SK-N-SH treated with all-trans-retinoic acid at 6 μM for 48 hours (cell line): ENCODE measurements around the gene GALNT4.

ENCODE experiments used
- ATAC-seq: fragments of 200-7000 bp; cut with Tn5 transposase; 3 replicates; pipeline ENCODE4 v1.9.1; 2020; ENCODE audit warnings: mild to moderate bottlenecking, moderate library complexity
- ARNTL ChIP-seq: fragments of 450-650 bp; formaldehyde crosslinking; IDR thresholded peaks from 2 replicates; pipeline ENCODE4 v1.5.0; 2020; ENCODE audit warnings: low read depth, mild to moderate bottlenecking, moderate library complexity, borderline replicate concordance
- BACH2 ChIP-seq: fragments of 250-450 bp; sonication (Bioruptor Pico); IDR thresholded peaks from 2 replicates; pipeline ENCODE4 v1.9.0; 2021; ENCODE audit warnings: mild to moderate bottlenecking, borderline replicate concordance
- CREB5 ChIP-seq: fragments of 250-450 bp; sonication (Bioruptor Pico); IDR thresholded peaks from 2 replicates; pipeline ENCODE4 v1.5.1; 2020; ENCODE audit warnings: low read depth, mild to moderate bottlenecking, moderate library complexity
- CSDC2 ChIP-seq: fragments of 250-450 bp; sonication (Bioruptor Pico); IDR thresholded peaks from 2 replicates; pipeline ENCODE4 v1.5.0; 2020; ENCODE audit warnings: mild to moderate bottlenecking, moderate library complexity
- CSRNP3 ChIP-seq: fragments of 250-450 bp; sonication (Bioruptor Pico); IDR thresholded peaks from 2 replicates; pipeline ENCODE4 v1.5.1; 2021; ENCODE audit warnings: mild to moderate bottlenecking, moderate library complexity
- ESRRG ChIP-seq: fragments of 250-450 bp; sonication (Bioruptor Pico); IDR thresholded peaks from 2 replicates; pipeline ENCODE4 v1.6.1; 2021; ENCODE audit warnings: mild to moderate bottlenecking
- ISL1 ChIP-seq: fragments of 250-450 bp; sonication (Bioruptor Pico); IDR thresholded peaks from 2 replicates; pipeline ENCODE4 v2.1.2; 2022; ENCODE audit warnings: mild to moderate bottlenecking, moderate library complexity
- OSR1 ChIP-seq: fragments of 250-450 bp; sonication (Bioruptor Pico); IDR thresholded peaks from 2 replicates; pipeline ENCODE4 v1.8.0; 2022; ENCODE audit warnings: moderate library complexity, mild to moderate bottlenecking, inconsistent platforms
- POU6F1 ChIP-seq: fragments of 250-450 bp; sonication (Bioruptor Pico); IDR thresholded peaks from 2 replicates; pipeline ENCODE4 v1.8.0; 2021; ENCODE audit warnings: low read depth, mild to moderate bottlenecking, moderate library complexity, borderline replicate concordance
- PPARA ChIP-seq: fragments of 250-450 bp; sonication (Bioruptor Pico); IDR thresholded peaks from 2 replicates; pipeline ENCODE4 v1.5.0; 2020; ENCODE audit warnings: mild to moderate bottlenecking, borderline replicate concordance
- RARB ChIP-seq: fragments of 250-450 bp; sonication (Bioruptor Pico); IDR thresholded peaks from 2 replicates; pipeline ENCODE4 v1.8.0; 2021; ENCODE audit warnings: mild to moderate bottlenecking, moderate library complexity
- SNAI2 ChIP-seq: fragments of 250-450 bp; sonication (Bioruptor Pico); IDR thresholded peaks from 2 replicates; pipeline ENCODE4 v1.5.0; 2020; ENCODE audit warnings: mild to moderate bottlenecking, moderate library complexity
- TCF4 ChIP-seq: fragments of 250-450 bp; sonication (Bioruptor Pico); IDR thresholded peaks from 2 replicates; pipeline ENCODE4 v1.8.0; 2021; ENCODE audit warnings: mild to moderate bottlenecking, moderate library complexity, borderline replicate concordance
- TOX ChIP-seq: fragments of 250-450 bp; sonication (Bioruptor Pico); IDR thresholded peaks from 2 replicates; pipeline ENCODE4 v1.8.0; 2021; ENCODE audit warnings: mild to moderate bottlenecking, moderate library complexity, borderline replicate concordance
- TSHZ2 ChIP-seq: fragments of 250-450 bp; sonication (Bioruptor Pico); IDR thresholded peaks from 2 replicates; pipeline ENCODE4 v1.5.0; 2020; ENCODE audit warnings: mild to moderate bottlenecking, moderate library complexity
- ZC3H10 ChIP-seq: fragments of 250-450 bp; sonication (Bioruptor Pico); IDR thresholded peaks from 2 replicates; pipeline ENCODE4 v1.5.1; 2021; ENCODE audit warnings: mild to moderate bottlenecking, moderate library complexity
- ZFP3 ChIP-seq: fragments of 250-450 bp; sonication (Bioruptor Pico); IDR thresholded peaks from 2 replicates; pipeline ENCODE4 v1.5.0; 2020; ENCODE audit warnings: mild to moderate bottlenecking, moderate library complexity
- ZFP30 ChIP-seq: fragments of 450-650 bp; formaldehyde crosslinking; IDR thresholded peaks from 2 replicates; pipeline ENCODE4 v1.5.0; 2022; ENCODE audit warnings: mild to moderate bottlenecking, moderate library complexity
- ZNF565 ChIP-seq: fragments of 450-650 bp; formaldehyde crosslinking; conservative IDR thresholded peaks from 2 replicates; pipeline ENCODE4 v1.5.0; 2020; ENCODE audit warnings: low read depth, mild to moderate bottlenecking, moderate library complexity
- ZNF70 ChIP-seq: fragments of 450-650 bp; formaldehyde crosslinking; IDR thresholded peaks from 2 replicates; pipeline ENCODE4 v1.5.0; 2020; ENCODE audit warnings: mild to moderate bottlenecking, moderate library complexity
- ZNF8 ChIP-seq: fragments of 450-650 bp; formaldehyde crosslinking; IDR thresholded peaks from 2 replicates; pipeline ENCODE4 v1.5.0; 2020; ENCODE audit warnings: mild to moderate bottlenecking, moderate library complexity
- TF ChIP-seq, protein P1 (sequence below): fragments of 250-450 bp; sonication (Bioruptor Pico); IDR thresholded peaks from 2 replicates; pipeline ENCODE4 v1.8.0; 2020; ENCODE audit warnings: mild to moderate bottlenecking, moderate library complexity, borderline replicate concordance

GALNT4 gene

DNA sequence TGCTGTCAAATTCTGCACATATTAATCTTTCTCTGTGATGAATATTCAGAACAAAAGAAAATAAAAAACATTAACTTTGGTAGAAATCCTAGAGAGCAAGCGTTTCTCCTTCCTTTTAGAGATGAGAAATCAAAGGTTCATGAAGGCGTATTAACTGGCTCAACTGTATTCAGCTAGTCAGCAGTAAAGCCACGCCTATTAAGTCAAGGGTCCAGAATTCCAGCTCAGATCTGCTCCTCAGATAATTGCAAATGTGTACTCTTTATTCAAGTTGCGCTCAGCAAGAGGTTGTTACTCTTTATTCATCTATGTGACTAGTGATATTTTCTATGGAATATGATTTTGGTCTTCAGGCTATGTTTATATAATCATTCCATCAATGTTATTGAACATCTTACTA is 14.3 kb upstream of the GALNT4 start:
- no peak for TF ChIP-seq CSRNP3 (CRISPR knock-in tag)
- no peak for TF ChIP-seq ZFP3 (CRISPR knock-in tag)
- TF ChIP-seq OSR1 (CRISPR knock-in tag): no peak
- TF ChIP-seq ISL1: no peak
- TF ChIP-seq CREB5 (CRISPR knock-in tag): no peak
- TF ChIP-seq PPARA (CRISPR knock-in tag): no peak
- TF ChIP-seq TOX (CRISPR knock-in tag): no peak
- no peak for TF ChIP-seq RARB
- TF ChIP-seq ZNF565 (CRISPR knock-in tag): no peak
- TF ChIP-seq ESRRG (CRISPR knock-in tag): no peak
- TF ChIP-seq, protein P1, sequence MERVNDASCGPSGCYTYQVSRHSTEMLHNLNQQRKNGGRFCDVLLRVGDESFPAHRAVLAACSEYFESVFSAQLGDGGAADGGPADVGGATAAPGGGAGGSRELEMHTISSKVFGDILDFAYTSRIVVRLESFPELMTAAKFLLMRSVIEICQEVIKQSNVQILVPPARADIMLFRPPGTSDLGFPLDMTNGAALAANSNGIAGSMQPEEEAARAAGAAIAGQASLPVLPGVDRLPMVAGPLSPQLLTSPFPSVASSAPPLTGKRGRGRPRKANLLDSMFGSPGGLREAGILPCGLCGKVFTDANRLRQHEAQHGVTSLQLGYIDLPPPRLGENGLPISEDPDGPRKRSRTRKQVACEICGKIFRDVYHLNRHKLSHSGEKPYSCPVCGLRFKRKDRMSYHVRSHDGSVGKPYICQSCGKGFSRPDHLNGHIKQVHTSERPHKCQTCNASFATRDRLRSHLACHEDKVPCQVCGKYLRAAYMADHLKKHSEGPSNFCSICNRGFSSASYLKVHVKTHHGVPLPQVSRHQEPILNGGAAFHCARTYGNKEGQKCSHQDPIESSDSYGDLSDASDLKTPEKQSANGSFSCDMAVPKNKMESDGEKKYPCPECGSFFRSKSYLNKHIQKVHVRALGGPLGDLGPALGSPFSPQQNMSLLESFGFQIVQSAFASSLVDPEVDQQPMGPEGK (CRISPR knock-in tag): no peak
- no peak for TF ChIP-seq TCF4
- no peak for TF ChIP-seq ZNF70 (CRISPR knock-in tag)
- TF ChIP-seq CSDC2: no peak
- no peak for TF ChIP-seq POU6F1 (CRISPR knock-in tag)
- no peak for TF ChIP-seq TSHZ2 (CRISPR knock-in tag)
- TF ChIP-seq BACH2 (CRISPR knock-in tag): no peak
- TF ChIP-seq ZNF8 (CRISPR knock-in tag): no peak
- TF ChIP-seq SNAI2: no peak
- TF ChIP-seq ZFP30 (CRISPR knock-in tag): no peak
- ATAC-seq: no peak

DNA sequence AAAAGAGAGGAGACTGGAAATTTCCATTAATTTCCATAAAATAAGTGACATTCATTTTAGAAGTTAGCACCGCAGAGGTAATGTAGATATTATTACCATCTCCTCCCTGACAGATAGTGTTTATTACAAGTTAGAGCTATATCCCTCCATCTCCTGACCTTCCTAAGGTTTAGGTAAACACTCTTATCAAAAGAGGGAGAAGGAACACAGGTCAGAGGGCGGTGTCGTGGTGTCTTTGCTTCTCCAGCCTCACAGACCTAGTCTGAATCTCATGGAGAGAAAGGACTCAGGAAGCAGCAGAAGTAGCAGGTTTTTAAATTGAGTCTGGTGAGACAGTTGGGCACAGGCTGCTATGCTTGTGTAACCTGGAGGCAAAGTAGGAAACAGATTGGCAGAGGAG is 12.8 kb upstream of the GALNT4 start:
- TF ChIP-seq CSRNP3 (CRISPR knock-in tag): no peak
- TF ChIP-seq CSDC2: no peak
- no peak for TF ChIP-seq RARB
- no peak for TF ChIP-seq ZFP3 (CRISPR knock-in tag)
- TF ChIP-seq ARNTL (CRISPR knock-in tag): no peak
- no peak for TF ChIP-seq POU6F1 (CRISPR knock-in tag)
- TF ChIP-seq SNAI2: no peak
- no peak for TF ChIP-seq ZC3H10
- TF ChIP-seq OSR1 (CRISPR knock-in tag): no peak
- no peak for TF ChIP-seq TSHZ2 (CRISPR knock-in tag)
- no peak for TF ChIP-seq TCF4
- TF ChIP-seq PPARA (CRISPR knock-in tag): no peak
- no peak for TF ChIP-seq ISL1
- TF ChIP-seq ESRRG (CRISPR knock-in tag): no peak
- no peak for TF ChIP-seq ZFP30 (CRISPR knock-in tag)
- TF ChIP-seq CREB5 (CRISPR knock-in tag): no peak
- TF ChIP-seq, all 23 proteins: peak for 0

More for the DNA sequence above, 12.8 kb upstream of the GALNT4 start:
- no peak for ATAC-seq
